RPMI7951 (cell line): ENCODE data around the gene C2orf92. TPM values are rescaled to one million over a fixed set of nuclear protein-coding genes. Genes with fewer than 3 reads are reported as not detected.
"Not testable (repeated sequence)": the region's sequence is repeated elsewhere in the genome, so short reads cannot be mapped to it uniquely, and the experiment has no call there.

Experiments used
- DNase-seq: peaks from one replicate; pipeline ENCODE4 v3.0.0-alpha.2; 2012; ENCODE audit warnings: low read depth
- total RNA-seq: library from RNA; depleted of rRNA; stranded (reverse); fragments of >200 nt; shearing (Covaris generic); gene quantifications from 2 replicates; pipeline ENCODE4 v1.2.3, GENCODE V29; 2014

Gene C2orf92
- total RNA-seq, 1 experiment from 2014 or later, result 4.9 TPM

GRCh38 chr2:97693476-97693875, 24.0 kb downstream of the C2orf92 start:
- DNase-seq, result peak; percentile 52

GRCh38 chr2:97695744-97696143, 26.2 kb downstream of the C2orf92 start:
- DNase-seq, result no peak

GRCh38 chr2:97697252-97698235, 28.0 kb downstream of the C2orf92 start:
- DNase-seq, result peak; percentile 78

- no peak for DNase-seq
Measured at GRCh38 chr2:97698530-97698929, 29.0 kb downstream of the C2orf92 start.

GRCh38 chr2:97699765-97700444, 30.4 kb downstream of the C2orf92 start:
- peak; percentile 67 for DNase-seq

GRCh38 chr2:97701186-97701585, 31.7 kb downstream of the C2orf92 start:
- no peak for DNase-seq

GRCh38 chr2:97701851-97702465, 32.4 kb downstream of the C2orf92 start:
- no peak for DNase-seq

GRCh38 chr2:97702731-97703470, 33.4 kb downstream of the C2orf92 start:
- no peak for DNase-seq

- no peak for DNase-seq
Measured at GRCh38 chr2:97703741-97704140, 34.2 kb downstream of the C2orf92 start.

GRCh38 chr2:97704989-97705388, 35.5 kb downstream of the C2orf92 start:
- DNase-seq, result no peak

- DNase-seq, result no peak
Measured at GRCh38 chr2:97706112-97706511, 36.6 kb downstream of the C2orf92 start.

GRCh38 chr2:97706708-97707345, 37.3 kb downstream of the C2orf92 start:
- DNase-seq, result no peak

GRCh38 chr2:97707362-97708047, 38.0 kb downstream of the C2orf92 start:
- no peak for DNase-seq

GRCh38 chr2:97708048-97708380, 38.5 kb downstream of the C2orf92 start:
- DNase-seq, result no peak

- no peak for DNase-seq
Measured at GRCh38 chr2:97708608-97709007, 39.1 kb downstream of the C2orf92 start.

- DNase-seq, result no peak
Measured at GRCh38 chr2:97711394-97711711, 41.8 kb downstream of the C2orf92 start.

- DNase-seq, result not testable (repeated sequence)
Measured at GRCh38 chr2:97712175-97712574, 42.7 kb downstream of the C2orf92 start.

GRCh38 chr2:97712693-97713295, 43.3 kb downstream of the C2orf92 start:
- DNase-seq, result no peak

- no peak for DNase-seq
Measured at GRCh38 chr2:97713296-97714083, 44.0 kb downstream of the C2orf92 start, which contains the start of gene ZAP70. TSS of gene ZAP70 (plus strand) at chr2:97713576. CDS start at chr2:97724037, 10,461 bp downstream.
